Measurements from ENCODE around the gene PI4KA.

PI4KA gene

DNA sequence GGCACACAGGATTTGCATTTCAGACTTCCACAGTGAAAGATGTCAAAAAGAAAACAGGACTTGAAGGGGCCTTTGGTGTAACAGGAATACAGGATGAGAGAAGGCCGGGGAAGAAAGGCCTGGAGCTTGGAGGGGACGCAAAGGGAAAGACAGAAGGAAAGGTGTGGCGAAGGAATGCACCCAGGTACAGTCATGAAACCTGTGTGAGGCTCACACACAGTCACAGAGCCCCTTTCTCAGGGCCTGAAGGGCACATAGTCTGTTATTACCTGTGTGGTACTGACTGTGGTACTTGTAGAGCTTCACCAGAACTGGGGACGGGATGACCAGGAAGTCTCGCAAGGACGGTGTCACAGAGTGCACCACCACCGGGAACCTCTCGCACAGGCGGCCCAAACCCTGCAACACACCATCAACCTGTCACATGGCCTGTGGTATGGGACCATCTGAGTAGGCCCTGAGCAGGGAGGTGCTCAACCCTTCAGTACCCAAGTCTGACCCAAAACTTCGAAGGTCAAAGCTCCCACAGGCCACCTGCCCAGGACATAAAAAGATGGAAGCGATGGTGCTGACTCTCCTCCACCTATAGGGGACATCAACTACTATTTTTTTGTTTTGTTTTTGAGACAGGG, 55.6 kb downstream of the PI4KA start:
- in situ Hi-C loops (cut with MboI; ENCODE audit: low pct_unique_long_range_greater_than_20kb, low sequenced_read_pairs, unreplicated experiment): no loop called here
- DNase-seq (ENCODE audit: low spot score): no peak
- TF ChIP-seq, protein P1, sequence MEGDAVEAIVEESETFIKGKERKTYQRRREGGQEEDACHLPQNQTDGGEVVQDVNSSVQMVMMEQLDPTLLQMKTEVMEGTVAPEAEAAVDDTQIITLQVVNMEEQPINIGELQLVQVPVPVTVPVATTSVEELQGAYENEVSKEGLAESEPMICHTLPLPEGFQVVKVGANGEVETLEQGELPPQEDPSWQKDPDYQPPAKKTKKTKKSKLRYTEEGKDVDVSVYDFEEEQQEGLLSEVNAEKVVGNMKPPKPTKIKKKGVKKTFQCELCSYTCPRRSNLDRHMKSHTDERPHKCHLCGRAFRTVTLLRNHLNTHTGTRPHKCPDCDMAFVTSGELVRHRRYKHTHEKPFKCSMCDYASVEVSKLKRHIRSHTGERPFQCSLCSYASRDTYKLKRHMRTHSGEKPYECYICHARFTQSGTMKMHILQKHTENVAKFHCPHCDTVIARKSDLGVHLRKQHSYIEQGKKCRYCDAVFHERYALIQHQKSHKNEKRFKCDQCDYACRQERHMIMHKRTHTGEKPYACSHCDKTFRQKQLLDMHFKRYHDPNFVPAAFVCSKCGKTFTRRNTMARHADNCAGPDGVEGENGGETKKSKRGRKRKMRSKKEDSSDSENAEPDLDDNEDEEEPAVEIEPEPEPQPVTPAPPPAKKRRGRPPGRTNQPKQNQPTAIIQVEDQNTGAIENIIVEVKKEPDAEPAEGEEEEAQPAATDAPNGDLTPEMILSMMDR (IDR thresholded peaks at IDR 0.05; ENCODE audit: extremely low read depth, insufficient read depth, missing control alignments): no peak

DNA sequence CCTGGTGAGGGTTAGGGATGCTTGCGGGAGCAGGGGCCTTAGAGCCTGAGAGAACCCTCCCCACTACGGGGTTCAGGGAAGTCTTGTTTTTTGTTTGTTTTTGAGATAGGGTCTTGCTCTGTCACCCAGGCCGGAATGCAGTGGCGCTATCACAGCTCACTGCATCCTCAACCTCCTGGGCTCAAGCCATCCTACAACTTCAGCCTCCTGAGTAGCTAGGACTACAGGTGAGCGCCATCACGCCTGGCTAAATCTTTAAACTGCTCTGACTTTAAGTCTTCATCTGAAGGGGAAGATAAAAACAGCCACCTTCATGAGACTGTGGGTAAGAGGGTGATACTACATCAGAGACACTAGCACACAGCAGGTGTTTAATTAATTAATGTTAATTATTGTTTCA, 56.2 kb downstream of the PI4KA start:
- in situ Hi-C loops (cut with MboI; ENCODE audit: low pct_unique_long_range_greater_than_20kb, low sequenced_read_pairs, unreplicated experiment): no loop called here
- DNase-seq (ENCODE audit: low spot score): no peak
- TF ChIP-seq, protein P1 (IDR thresholded peaks at IDR 0.05; ENCODE audit: extremely low read depth, insufficient read depth, missing control alignments): no peak

DNA sequence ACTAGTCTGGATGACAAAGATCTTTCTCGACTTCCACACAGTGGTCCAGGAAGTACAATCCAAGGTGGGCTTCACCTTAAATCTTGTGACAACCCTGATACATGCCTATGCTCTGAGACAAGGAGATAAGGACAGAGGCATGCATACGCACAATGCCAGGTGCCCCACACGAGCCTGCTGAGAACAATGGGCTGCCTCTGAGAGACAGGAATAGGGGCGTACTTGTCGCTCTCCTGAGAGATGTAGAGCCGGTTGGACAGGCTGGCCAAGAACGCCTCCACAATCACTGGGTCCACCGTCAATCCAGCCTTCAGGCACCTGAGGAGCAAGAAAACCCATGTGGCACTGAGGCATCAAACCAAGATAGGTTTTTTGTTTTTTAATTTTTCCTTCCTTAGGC, 59.2 kb downstream of the PI4KA start:
- DNase-seq (ENCODE audit: low spot score): no peak
- TF ChIP-seq, protein P1 (IDR thresholded peaks at IDR 0.05; ENCODE audit: extremely low read depth, insufficient read depth, missing control alignments): no peak
- in situ Hi-C loops (cut with MboI; ENCODE audit: low pct_unique_long_range_greater_than_20kb, low sequenced_read_pairs, unreplicated experiment): no loop called here

DNA sequence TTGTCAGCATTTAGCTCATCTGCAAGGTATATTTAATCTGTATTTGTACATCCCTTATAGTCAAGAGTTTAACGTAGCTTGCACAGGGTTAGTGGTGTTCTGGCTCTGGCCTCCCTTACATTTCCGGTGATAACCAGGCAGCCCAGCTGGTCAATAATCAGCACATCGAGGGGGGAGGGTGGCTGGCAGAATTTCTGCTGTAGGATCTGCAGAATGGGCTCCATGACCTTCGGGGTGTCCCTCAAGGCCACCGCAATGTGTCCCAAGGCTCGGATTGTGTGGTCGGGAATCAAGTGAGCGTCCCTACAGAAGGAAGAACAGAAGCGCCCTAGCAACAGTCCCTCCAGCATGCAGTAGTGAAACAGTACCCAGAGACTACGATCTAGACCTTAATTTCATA, 59.6 kb downstream of the PI4KA start:
- no peak for DNase-seq (ENCODE audit: low spot score)
- in situ Hi-C loops (cut with MboI; ENCODE audit: low pct_unique_long_range_greater_than_20kb, low sequenced_read_pairs, unreplicated experiment): no loop called here
- TF ChIP-seq, protein P1 (IDR thresholded peaks at IDR 0.05; ENCODE audit: extremely low read depth, insufficient read depth, missing control alignments): no peak

DNA sequence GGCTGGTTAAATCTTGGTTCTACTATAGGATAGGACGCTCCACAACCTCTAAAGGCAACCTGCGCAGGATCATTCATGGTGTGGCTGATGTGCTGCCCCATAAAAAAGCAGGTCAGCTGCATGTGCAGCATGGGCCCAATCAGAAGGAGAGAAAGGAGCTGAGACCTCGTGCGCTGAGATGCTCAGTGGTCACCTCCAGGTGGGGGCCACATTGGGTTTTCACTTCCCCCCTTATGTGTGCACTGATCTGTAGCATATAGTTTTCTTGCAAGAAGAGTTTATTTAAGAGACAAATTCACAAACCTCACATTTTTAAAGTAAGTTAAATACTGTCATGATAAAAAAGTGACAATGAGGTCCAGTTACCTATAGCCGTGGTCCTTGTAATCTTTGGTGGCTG, 60.4 kb downstream of the PI4KA start:
- no peak for DNase-seq (ENCODE audit: low spot score)
- TF ChIP-seq, protein P1 (IDR thresholded peaks at IDR 0.05; ENCODE audit: extremely low read depth, insufficient read depth, missing control alignments): no peak
- in situ Hi-C loops (cut with MboI; ENCODE audit: low pct_unique_long_range_greater_than_20kb, low sequenced_read_pairs, unreplicated experiment): no loop called here

DNA sequence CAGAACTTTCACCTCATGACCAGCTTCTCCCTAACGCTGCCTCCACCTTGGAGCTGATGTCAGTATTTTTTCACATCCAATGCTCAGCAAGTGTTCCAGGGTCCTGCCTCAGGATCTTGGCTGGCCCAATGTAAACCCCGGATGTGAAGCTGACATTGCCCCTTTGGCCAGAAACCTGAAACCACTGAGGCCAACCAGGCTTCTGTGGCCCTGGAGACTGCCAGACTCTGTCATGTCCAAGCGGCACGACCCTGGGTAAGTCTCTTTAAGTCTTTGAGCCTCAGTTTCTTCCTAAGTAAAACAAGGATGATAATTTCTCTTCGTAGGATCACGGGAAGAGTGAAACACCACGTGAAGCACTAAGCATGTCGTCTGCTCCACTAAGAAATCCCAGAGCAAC, 61.9 kb downstream of the PI4KA start:
- DNase-seq (ENCODE audit: low spot score): no peak
- in situ Hi-C loops (cut with MboI; ENCODE audit: low pct_unique_long_range_greater_than_20kb, low sequenced_read_pairs, unreplicated experiment): no loop called here
- TF ChIP-seq, protein P1 (IDR thresholded peaks at IDR 0.05; ENCODE audit: extremely low read depth, insufficient read depth, missing control alignments): no peak

Measured in GM13977 (cell line).